ENCODE measurements around the gene SLC16A14. TPM values are rescaled to one million over a fixed set of nuclear protein-coding genes. Genes with fewer than 3 reads are reported as not detected.

Gene SLC16A14
- total and polyA plus RNA-seq, 2 of the 8 experiments (the other 6 are each of a cell fraction or from before 2014, with no cell fraction given) = 2.1 to 3.0 TPM

GRCh38 chr2:230011617-230012016 lies 57.1 kb downstream of the SLC16A14 start:
- CTCF ChIA-PET (ENCODE audit: partially characterized antibody) = interaction anchor here (4.2 to 6.0 kb wide), 2 partner anchors 10 to 56 kb away, joined by 36 to 48 read pairs; partner anchors contain the start of gene SLC16A14
- no peak overlapping the region for H3K9ac ChIP-seq (replicated peaks in 1 of 4; ENCODE audit: extremely low read depth in 1 of 4, low read depth in 3 of 4, low read length in 3 of 4)
- FAIRE-seq = no peak

More at GRCh38 chr2:230011617-230012016, 57.1 kb downstream of the SLC16A14 start:
- Histone ChIP-seq H3K14ac (ENCODE audit: insufficient read length) (no peak overlapping the region), H3K27ac (ENCODE audit: low read depth, low read length) (no peak overlapping the region), H2BK20ac (ENCODE audit: low read length) (no peak overlapping the region), H4K5ac (ENCODE audit: insufficient read length, low read depth, low read length) (no peak overlapping the region), H4K8ac (ENCODE audit: extremely low read depth, insufficient read depth, low read length) (no peak overlapping the region), H2BK5ac (ENCODE audit: low read depth, low read length) (no peak overlapping the region), H3K79me2 (ENCODE audit: control insufficient read depth in 1 of 2, insufficient read depth in 2 of 2, low read length in 2 of 2) (no peaks in the 10 kb centered on the region), H2BK15ac (ENCODE audit: low read length) (no peak overlapping the region), H3K27me3 (replicated peaks in 1 of 4; ENCODE audit: control insufficient read depth in 3 of 4, extremely low read depth in 1 of 4, insufficient read depth in 3 of 4, low read length in 3 of 4) (no peaks in the 10 kb centered on the region), H2BK120ac (replicated peaks; ENCODE audit: low read depth, low read length) (no peak overlapping the region), H4K91ac (replicated peaks; ENCODE audit: insufficient read length, low read length) (no peak overlapping the region), H3K4ac (replicated peaks; ENCODE audit: insufficient read length, low read depth, low read length) (no peak overlapping the region), H4K20me1 (replicated peaks in 1 of 2; ENCODE audit: control insufficient read depth in 1 of 2, insufficient read depth in 2 of 2, low read length in 2 of 2) (no peaks in the 10 kb centered on the region), H3K79me1 (ENCODE audit: low read depth, low read length) (no peaks in the 10 kb centered on the region), H3K23ac (ENCODE audit: insufficient read length) (no peak overlapping the region), H3K4me3 (ENCODE audit: extremely low read depth in 1 of 4, insufficient read depth in 2 of 4, low read depth in 3 of 4, low read length in 4 of 4) (no peak overlapping the region), H2BK12ac (ENCODE audit: low read depth, low read length) (no peak overlapping the region), H3K18ac (ENCODE audit: extremely low read depth, low read length) (no peak overlapping the region), H3K36me3 (ENCODE audit: control insufficient read depth in 2 of 4, insufficient read depth in 4 of 4, low read length in 3 of 4) (no peaks in the 10 kb centered on the region; a peak in 1 of 8 replicates), H3K56ac (replicated peaks; ENCODE audit: insufficient read length, low read depth, low read length) (no peak overlapping the region), H2AK5ac (ENCODE audit: low read depth, low read length) (no peak overlapping the region), H2AFZ (ENCODE audit: low read length) (no peak overlapping the region), H3K23me2 (ENCODE audit: low read depth, low read length) (no peaks in the 10 kb centered on the region), H3K4me1 (replicated peaks in 1 of 4; ENCODE audit: control insufficient read depth in 3 of 4, insufficient read depth in 4 of 4, low read length in 3 of 4) (no peaks in the 10 kb centered on the region), H3K9me3 (ENCODE audit: insufficient read depth in 2 of 2, low read depth in 1 of 2, low read length in 1 of 2) (no peaks in the 10 kb centered on the region), H3K4me2 (ENCODE audit: insufficient read depth in 1 of 2, low read depth in 2 of 2, low read length in 2 of 2) (no peak overlapping the region)
- POLR2A ChIA-PET (ENCODE audit: partially characterized antibody) = no interaction called here
- DNase-seq (ENCODE audit: low read depth in 1 of 2, low spot score in 2 of 2) = no peak
- WGBS, 2 experiments (ENCODE audit: extremely low coverage in 1 of 2, insufficient coverage in 1 of 2, insufficient read length in 1 of 2, insufficient replicate concordance in 2 of 2, low coverage in 1 of 2, low lambda C conversion rate in 2 of 2, missing lambda C conversion rate in 1 of 2) = 73% methylated on average over 1 of the region's 1 CpG; no CpG with 5 or more reads in 1 of the 2 experiments
- TF ChIP-seq SIX5 (IDR thresholded peaks at IDR 0.05; ENCODE audit: low read depth, low read length) (no peak), JUND (IDR thresholded peaks at IDR 0.05; ENCODE audit: low read length) (no peak), HDAC6 (IDR thresholded peaks at IDR 0.05; ENCODE audit: low read depth, low read length) (no peak), POLR2A (IDR thresholded peaks at IDR 0.05; ENCODE audit: control extremely low read depth in 1 of 2, low read depth in 2 of 2, low read length in 2 of 2) (no peak), EZH2 (IDR thresholded peaks at IDR 0.05; ENCODE audit: low read depth, low read length, severe bottlenecking) (no peak), PHF8 (conservative IDR thresholded peaks at IDR 0.05; ENCODE audit: low read depth, low read length) (no peak), CHD1 (IDR thresholded peaks at IDR 0.05; ENCODE audit: low read depth, low read length) (no peak), GTF2F1 (IDR thresholded peaks at IDR 0.05; ENCODE audit: borderline replicate concordance, low read depth, low read length) (no peak), RBBP5 (IDR thresholded peaks at IDR 0.05; ENCODE audit: borderline replicate concordance, low read depth, low read length) (no peak), EP300 (IDR thresholded peaks at IDR 0.05; ENCODE audit: borderline replicate concordance in 1 of 2, low read depth in 2 of 2, low read length in 2 of 2) (no peak), SUZ12 (IDR thresholded peaks at IDR 0.05; ENCODE audit: low read length) (no peak), POU5F1 (IDR thresholded peaks at IDR 0.05; ENCODE audit: low read depth, low read length) (no peak)
- TF ChIP-seq, protein P1, sequence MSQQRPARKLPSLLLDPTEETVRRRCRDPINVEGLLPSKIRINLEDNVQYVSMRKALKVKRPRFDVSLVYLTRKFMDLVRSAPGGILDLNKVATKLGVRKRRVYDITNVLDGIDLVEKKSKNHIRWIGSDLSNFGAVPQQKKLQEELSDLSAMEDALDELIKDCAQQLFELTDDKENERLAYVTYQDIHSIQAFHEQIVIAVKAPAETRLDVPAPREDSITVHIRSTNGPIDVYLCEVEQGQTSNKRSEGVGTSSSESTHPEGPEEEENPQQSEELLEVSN (IDR thresholded peaks at IDR 0.05) = no peak
